Karpas-422 (cell line): ENCODE measurements around the gene CLEC3B. TPM values are rescaled to one million over a fixed set of nuclear protein-coding genes. Genes with fewer than 3 reads are reported as not detected.
"Not testable (repeated sequence)": the region's sequence is repeated elsewhere in the genome, so short reads cannot be mapped to it uniquely, and the experiment has no call there.

ENCODE experiments used
- DNase-seq: peaks from one replicate; pipeline ENCODE4 v3.0.0-alpha.2; 2015
- H2AFZ ChIP-seq: fragments of 200-600 bp; sonication (generic); 2 replicates; pipeline ENCODE4 v1.6.1; 2014; ENCODE audit warnings: antibody characterized with exemption, low read length, mixed read lengths
- H3K27ac ChIP-seq: fragments of 200-600 bp; sonication (generic); 2 replicates; pipeline ENCODE4 v1.5.1; 2014; ENCODE audit warnings: mild to moderate bottlenecking, low read length, moderate library complexity
- H3K27me3 ChIP-seq: fragments of 200-600 bp; sonication (generic); 2 replicates; pipeline ENCODE4 v1.6.1; 2014; ENCODE audit warnings: low read length, mixed read lengths
- H3K36me3 ChIP-seq: fragments of 200-600 bp; sonication (generic); 2 replicates; pipeline ENCODE4 v1.6.1; 2014; ENCODE audit warnings: low read length, mixed read lengths; ENCODE audit not compliant: insufficient read depth
- H3K4me1 ChIP-seq: fragments of 200-600 bp; sonication (generic); 2 replicates; pipeline ENCODE4 v1.6.1; 2014; ENCODE audit warnings: mild to moderate bottlenecking, low read length, mixed read lengths
- H3K4me2 ChIP-seq: fragments of 200-600 bp; sonication (generic); 2 replicates; pipeline ENCODE4 v1.6.1; 2014; ENCODE audit warnings: low read length, low read depth, mild to moderate bottlenecking; ENCODE audit not compliant: poor library complexity, severe bottlenecking
- H3K4me3 ChIP-seq: fragments of 200-600 bp; sonication (generic); 2 replicates; pipeline ENCODE4 v1.5.1; 2014; ENCODE audit warnings: mild to moderate bottlenecking, antibody characterized with exemption, low read length, mixed read lengths
- H3K79me2 ChIP-seq: fragments of 200-600 bp; sonication (generic); 2 replicates; pipeline ENCODE4 v1.6.1; 2014; ENCODE audit warnings: mild to moderate bottlenecking, low read length, mixed read lengths
- H3K9ac ChIP-seq: fragments of 200-600 bp; sonication (generic); 2 replicates; pipeline ENCODE4 v1.6.0; 2014; ENCODE audit warnings: low read length
- H3K9me2 ChIP-seq: fragments of 200-600 bp; sonication (generic), shearing (Covaris generic); replicated peaks from 2 replicates; pipeline ENCODE4 v1.6.0; 2014; ENCODE audit warnings: mild to moderate bottlenecking, low read length, moderate library complexity; ENCODE audit not compliant: insufficient read depth
- H3K9me3 ChIP-seq: fragments of 300-700, 200-600 bp; sonication (generic); 2 replicates; pipeline ENCODE4 v1.6.1; 2014; ENCODE audit warnings: low read length, mixed read lengths
- H4K20me1 ChIP-seq: fragments of 200-600 bp; sonication (generic); 2 replicates; pipeline ENCODE4 v1.6.1; 2014; ENCODE audit warnings: mild to moderate bottlenecking, antibody characterized with exemption, low read length, low read depth; ENCODE audit not compliant: insufficient read depth
- total RNA-seq: library from RNA; depleted of rRNA; stranded (reverse); fragments of >200 nt; shearing (Covaris generic); gene quantifications from 2 replicates; pipeline ENCODE4 v1.2.3, GENCODE V29; 2014; ENCODE audit warnings: low replicate concordance

The CLEC3B gene
- total RNA-seq, 1 experiment from 2014 or later: not detected

DNA sequence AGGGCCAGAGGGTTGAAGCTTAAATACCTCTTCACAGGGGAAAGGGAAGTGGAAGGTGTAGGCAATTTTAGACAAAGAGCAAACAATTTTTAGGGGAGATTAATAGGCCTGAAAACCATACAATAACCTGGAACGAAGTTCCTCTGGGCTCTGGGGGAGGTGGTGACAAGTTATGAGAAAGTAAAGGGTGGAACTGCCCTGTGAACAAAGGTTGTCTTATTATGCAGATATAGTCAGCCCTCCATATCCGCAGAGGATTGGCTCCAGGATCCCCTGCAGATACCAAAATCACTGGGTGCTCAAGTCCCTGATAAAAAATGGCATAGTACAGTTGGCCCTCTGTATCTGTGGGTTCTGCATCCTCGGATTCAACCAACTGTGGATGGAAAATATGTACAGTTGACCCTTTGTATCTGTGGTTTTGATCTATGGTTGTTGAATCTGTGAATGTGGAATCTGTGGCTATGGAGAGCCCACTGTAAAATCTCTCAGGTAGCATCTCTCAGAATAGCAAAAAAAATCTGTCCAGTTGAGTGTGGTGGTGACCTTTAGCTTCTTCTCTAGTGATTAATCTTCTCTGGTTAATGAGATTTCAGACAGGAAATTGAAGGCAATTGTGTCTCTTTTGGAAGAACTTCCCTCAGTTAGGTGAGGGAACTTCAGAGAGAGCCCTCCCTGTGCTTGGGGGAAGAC is 40.2 kb downstream of the CLEC3B start:
- Histone ChIP-seq H3K4me2 (no peak overlapping the region), H2AFZ (no peak overlapping the region), H4K20me1 (no peaks in the 10 kb centered on the region), H3K9ac (no peak overlapping the region), H3K36me3 (no peaks in the 10 kb centered on the region), H3K9me3 (no peaks in the 10 kb centered on the region), H3K27ac (no peak overlapping the region), H3K4me1 (no peaks in the 10 kb centered on the region), H3K9me2 (no peaks in the 10 kb centered on the region), H3K79me2 (no peaks in the 10 kb centered on the region), H3K4me3 (no peak overlapping the region), H3K27me3 (no peaks in the 10 kb centered on the region)
- no peak for DNase-seq

DNA sequence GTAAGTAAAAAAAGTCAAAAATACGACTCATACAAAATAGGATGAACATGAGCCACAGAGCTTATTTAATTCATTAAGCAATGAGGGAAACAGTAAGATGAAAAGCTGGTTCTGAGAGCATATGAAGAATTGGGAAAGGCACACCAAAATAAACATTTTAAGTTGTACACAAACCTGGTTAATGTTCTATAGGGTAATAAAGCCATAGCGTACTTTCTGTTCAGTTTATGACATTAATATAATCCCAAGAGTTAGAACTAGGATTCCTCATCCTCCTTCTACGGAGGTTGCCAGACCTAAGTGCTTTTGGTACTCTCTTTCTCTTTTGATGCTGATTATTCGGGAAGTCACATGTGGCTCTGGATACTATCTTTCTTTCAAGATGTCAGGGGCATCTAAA is 41.4 kb downstream of the CLEC3B start:
- no peak for DNase-seq
- Histone ChIP-seq H3K79me2 (no peaks in the 10 kb centered on the region), H2AFZ (no peak overlapping the region), H3K36me3 (no peaks in the 10 kb centered on the region), H4K20me1 (no peaks in the 10 kb centered on the region), H3K4me1 (no peaks in the 10 kb centered on the region), H3K9ac (no peak overlapping the region), H3K9me2 (no peaks in the 10 kb centered on the region), H3K4me2 (no peak overlapping the region), H3K4me3 (no peak overlapping the region), H3K27ac (no peak overlapping the region), H3K27me3 (no peaks in the 10 kb centered on the region), H3K9me3 (no peaks in the 10 kb centered on the region)

DNA sequence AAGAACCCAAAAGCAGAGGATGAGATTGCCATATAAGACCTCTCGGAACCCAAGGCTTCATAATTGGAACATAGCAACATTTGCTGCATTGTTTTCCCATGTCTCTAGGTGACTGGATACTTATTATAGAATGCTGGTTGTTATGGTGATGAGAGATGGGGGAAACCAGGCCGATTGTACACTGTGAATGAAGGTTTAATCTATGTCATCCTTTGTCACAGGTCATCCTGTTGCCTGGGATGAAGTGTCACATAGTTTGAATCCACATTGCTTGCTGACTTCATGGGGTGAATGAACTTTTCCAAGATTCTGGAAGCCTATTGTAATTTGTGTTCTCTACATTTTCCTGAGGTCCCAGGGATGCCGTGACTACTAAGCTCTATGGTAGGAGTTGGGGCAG is 41.8 kb downstream of the CLEC3B start:
- H3K4me1 ChIP-seq: no peaks in the 10 kb centered on the region
- H3K36me3 ChIP-seq: no peaks in the 10 kb centered on the region
- H3K79me2 ChIP-seq: no peaks in the 10 kb centered on the region
- H3K9me3 ChIP-seq: no peaks in the 10 kb centered on the region
- DNase-seq: no peak
- no peaks in the 10 kb centered on the region for H3K27me3 ChIP-seq
- no peaks in the 10 kb centered on the region for H4K20me1 ChIP-seq
- H3K4me3 ChIP-seq: no peak overlapping the region
- H3K9me2 ChIP-seq: no peaks in the 10 kb centered on the region
- H3K4me2 ChIP-seq: no peak overlapping the region
- no peak overlapping the region for H3K27ac ChIP-seq
- no peak overlapping the region for H2AFZ ChIP-seq
- no peak overlapping the region for H3K9ac ChIP-seq

DNA sequence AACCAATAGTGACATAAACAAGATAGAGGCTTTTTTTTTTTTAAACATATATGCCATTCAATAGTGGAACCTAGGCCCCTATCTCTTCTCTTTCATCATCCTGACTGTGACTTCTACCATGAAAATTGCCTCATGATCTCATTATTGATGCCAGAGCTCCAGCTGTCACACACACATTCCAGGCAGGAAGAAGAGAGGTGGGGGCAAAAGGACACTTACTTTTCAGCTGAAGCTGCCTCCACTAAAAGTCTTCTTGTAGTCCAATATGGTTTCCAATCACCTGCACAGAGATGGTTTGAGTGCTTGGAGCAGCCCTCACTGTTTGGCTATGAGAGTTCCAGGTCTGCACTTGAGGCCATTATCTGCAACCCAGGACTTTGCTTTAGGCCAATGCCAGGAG is 45.0 kb downstream of the CLEC3B start:
- Histone ChIP-seq H3K4me2 (no peak overlapping the region), H3K4me3 (no peak overlapping the region), H3K4me1 (peaks cover 6% of the 10 kb centered on the region), H2AFZ (no peak overlapping the region), H3K27me3 (no peaks in the 10 kb centered on the region), H3K9me2 (no peaks in the 10 kb centered on the region), H4K20me1 (no peaks in the 10 kb centered on the region), H3K27ac (no peak overlapping the region), H3K9me3 (no peaks in the 10 kb centered on the region), H3K79me2 (no peaks in the 10 kb centered on the region), H3K9ac (no peak overlapping the region), H3K36me3 (no peaks in the 10 kb centered on the region)
- DNase-seq: no peak

DNA sequence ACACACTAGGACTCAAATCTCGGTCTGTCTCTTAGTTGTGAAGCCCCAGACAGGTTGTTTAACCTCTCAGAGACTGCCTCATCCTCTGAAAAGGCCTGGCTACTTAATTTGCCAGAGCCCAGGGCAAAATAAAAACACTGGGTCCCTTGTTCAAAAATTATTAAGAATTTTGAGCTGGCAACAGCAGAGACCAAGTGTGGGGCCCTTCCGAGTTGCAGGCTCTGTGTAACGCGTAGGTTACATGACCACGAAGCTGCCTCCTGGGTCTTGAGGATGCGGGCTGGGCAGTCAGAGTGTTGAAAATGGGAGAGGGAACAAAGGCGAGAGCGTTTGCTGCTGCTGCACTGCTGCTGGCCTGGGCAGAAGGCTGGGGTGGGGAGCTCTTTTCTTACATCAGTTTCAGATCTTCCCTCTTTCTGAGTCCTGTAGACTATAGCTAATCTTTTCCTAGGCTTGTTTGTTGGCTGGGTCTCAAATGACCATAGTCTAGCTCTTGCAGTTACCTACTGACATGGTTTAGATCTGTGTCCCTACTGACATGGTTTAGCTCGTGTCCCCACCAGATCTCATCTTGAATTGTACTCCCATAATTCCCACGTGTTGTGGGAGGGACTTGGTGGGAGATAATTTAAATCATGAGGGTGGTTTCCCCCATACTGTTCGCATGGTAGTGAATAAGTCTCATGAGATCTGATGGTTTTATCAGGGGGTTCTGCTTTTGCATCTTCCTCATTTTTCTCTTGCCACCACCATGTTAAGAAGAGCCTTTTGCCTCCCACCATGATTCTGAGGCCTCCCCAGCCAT is 49.9 kb downstream of the CLEC3B start:
- Histone ChIP-seq H3K36me3 (no peaks in the 10 kb centered on the region), H4K20me1 (no peaks in the 10 kb centered on the region), H3K9me2 (no peaks in the 10 kb centered on the region), H3K9ac (no peak overlapping the region), H3K4me2 (no peak overlapping the region), H3K27me3 (no peaks in the 10 kb centered on the region), H3K9me3 (no peaks in the 10 kb centered on the region), H2AFZ (no peak overlapping the region), H3K4me3 (no peak overlapping the region), H3K27ac (no peak overlapping the region), H3K79me2 (no peaks in the 10 kb centered on the region), H3K4me1 (peaks cover 32% of the 10 kb centered on the region)
- DNase-seq: peak; percentile 54

DNA sequence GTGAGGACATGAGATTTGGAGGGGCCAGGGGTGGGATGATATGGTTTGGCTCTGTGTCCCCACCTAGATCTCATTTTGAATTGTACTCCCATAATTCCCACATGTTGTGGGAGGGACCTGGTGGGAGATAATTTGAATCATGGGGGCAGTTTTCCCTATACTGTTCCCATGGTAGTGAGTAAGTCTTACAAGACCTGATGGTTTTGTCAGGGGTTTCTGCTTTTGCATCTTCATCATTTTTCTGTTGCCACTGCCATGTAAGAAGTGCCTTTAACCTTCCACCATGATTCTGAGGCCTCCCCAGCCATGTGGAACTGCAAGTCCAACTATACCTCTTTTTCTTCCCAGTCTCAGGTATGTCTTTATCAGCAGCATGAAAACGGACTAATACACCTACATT is 52.2 kb downstream of the CLEC3B start:
- not testable (repeated sequence) for H3K4me3 ChIP-seq, H3K36me3 ChIP-seq, H3K9me3 ChIP-seq, H4K20me1 ChIP-seq, H3K9me2 ChIP-seq, H3K27ac ChIP-seq, DNase-seq, H3K9ac ChIP-seq, H2AFZ ChIP-seq, H3K27me3 ChIP-seq, H3K79me2 ChIP-seq, H3K4me2 ChIP-seq
- H3K4me1 ChIP-seq: peaks cover 32% of the 10 kb centered on the region

DNA sequence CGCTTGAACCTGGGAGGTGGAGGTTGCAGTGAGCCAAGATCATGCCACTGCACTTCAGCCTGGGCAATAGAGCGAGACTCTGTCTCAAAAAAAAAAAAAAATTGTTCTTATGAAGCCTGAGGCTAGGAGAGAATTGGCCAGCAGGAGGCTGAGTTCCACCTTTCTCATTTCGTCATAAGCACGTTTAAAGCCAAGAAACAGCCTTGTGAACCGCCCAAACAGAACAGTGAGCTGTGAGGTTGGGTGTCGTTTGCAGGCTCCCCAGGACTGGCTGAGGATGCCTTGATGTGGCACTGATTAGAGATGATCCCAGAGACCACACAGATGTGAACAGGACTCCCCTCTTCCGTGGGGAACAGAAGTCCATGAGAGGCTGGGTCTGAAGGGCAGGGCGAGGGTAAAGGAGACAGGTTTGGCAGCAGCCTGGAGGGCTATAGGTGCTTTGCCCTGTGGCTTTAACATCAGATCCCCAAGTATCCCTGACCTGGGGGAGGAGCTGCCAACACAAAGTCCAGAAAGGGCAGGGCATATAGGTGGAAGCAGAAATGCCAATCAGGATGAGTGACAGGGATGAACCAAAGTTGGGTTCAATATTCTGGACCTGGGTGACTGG is 52.9 kb downstream of the CLEC3B start:
- Histone ChIP-seq H3K9me2 (no peaks in the 10 kb centered on the region), H3K79me2 (no peaks in the 10 kb centered on the region), H2AFZ (0 out of 2 replicates have a peak overlapping the region, but pooled peaks have one; percentile 55), H4K20me1 (no peaks in the 10 kb centered on the region), H3K4me1 (peaks cover 32% of the 10 kb centered on the region), H3K36me3 (no peaks in the 10 kb centered on the region), H3K4me3 (no peak overlapping the region), H3K9ac (no peak overlapping the region), H3K4me2 (no peak overlapping the region), H3K27ac (no peak overlapping the region), H3K27me3 (no peaks in the 10 kb centered on the region), H3K9me3 (no peaks in the 10 kb centered on the region)
- DNase-seq: peak; percentile 63

DNA sequence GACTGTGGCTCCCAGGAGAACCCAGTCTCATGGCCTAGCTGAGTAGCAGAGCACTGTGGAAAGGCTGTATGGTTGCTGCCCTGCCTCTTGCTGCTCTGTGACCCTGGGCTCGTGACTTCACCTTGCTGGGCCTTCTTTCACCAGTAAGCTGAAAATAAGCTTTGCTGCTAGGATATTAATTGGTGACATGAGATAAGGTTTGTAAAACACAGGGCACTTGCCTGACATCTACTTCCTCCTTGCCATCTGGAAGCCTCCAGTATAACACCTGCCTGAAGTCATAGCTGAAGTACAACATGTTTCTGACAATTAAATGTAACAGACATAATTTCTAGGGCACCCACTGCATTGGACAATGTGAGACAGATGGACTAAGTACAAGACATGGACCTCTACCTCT is 53.6 kb downstream of the CLEC3B start:
- Histone ChIP-seq H3K9me2 (no peaks in the 10 kb centered on the region), H3K9ac (no peak overlapping the region)

More for the DNA sequence above, 53.6 kb downstream of the CLEC3B start:
- Histone ChIP-seq H3K36me3 (no peaks in the 10 kb centered on the region), H3K27ac (no peak overlapping the region), H3K4me1 (peaks cover 32% of the 10 kb centered on the region), H3K9me3 (no peaks in the 10 kb centered on the region), H3K4me3 (no peak overlapping the region), H3K79me2 (no peaks in the 10 kb centered on the region), H4K20me1 (no peaks in the 10 kb centered on the region), H3K27me3 (no peaks in the 10 kb centered on the region), H2AFZ (peak overlapping the region; percentile 55; the same call in 1 of the 2 replicates), H3K4me2 (no peak overlapping the region)
- DNase-seq: no peak
